HepG2 (cell line): Measurements from ENCODE around the gene FRMD4B. TPM values are rescaled to one million over a fixed set of nuclear protein-coding genes. Genes with fewer than 3 reads are reported as not detected.

Experiments
- ATAC-seq: fragments of 200-7000 bp; cut with Tn5 transposase; 3 replicates; pipeline ENCODE4 v1.9.1; 2020; ENCODE audit warnings: mild to moderate bottlenecking, moderate library complexity
- BruUV-seq: library from RNA; stranded (reverse); fragments of 400-500 nt; replicated peaks from 2 replicates; lab custom pipeline; 2021; lab: Mats Ljungman, UMichigan
- CTCF ChIA-PET: fragments of 300-600 bp; formaldehyde crosslinking; extraction: SDS; loops from one replicate; lab custom pipeline; 2021; ENCODE audit warnings: low total read pairs, inconsistent platforms, low intra/inter-chr PET ratio; lab: Yijun Ruan, JAX
- POLR2A ChIA-PET: fragments of 350-600 bp; sonication (Branson Sonifier 250); formaldehyde crosslinking; loops from one replicate; lab custom pipeline; 2020; ENCODE audit warnings: antibody characterized with exemption, inconsistent platforms; lab: Yijun Ruan, JAX
- DNase-seq: peaks from one replicate; pipeline ENCODE4 v3.0.0-alpha.2; 2015; ENCODE audit warnings: low spot score
- FAIRE-seq: peaks from 3 replicates; lab custom pipeline; 2011; peaks lifted over from hg19 to GRCh38; lab: Jason Lieb, UNC
- H2AFZ ChIP-seq: one replicate; pipeline ENCODE4 v1.6.1; 2011; ENCODE audit warnings: low read length, inconsistent platforms
- H3K27ac ChIP-seq: fragments of 300-600 bp; 3 replicates; pipeline ENCODE4 v1.8.0; 2011; ENCODE audit warnings: mixed run types, mild to moderate bottlenecking, mixed read lengths, low read length, inconsistent platforms; ENCODE audit not compliant: insufficient read depth; ENCODE audit errors: extremely low read length
- H3K27me3 ChIP-seq, 2 experiments: fragments of 200-600 bp in 1 of 2; 2 replicates in 1 of 2; 3 replicates in 1 of 2; pipeline versions ENCODE4 v1.6.0 to v1.8.0; 2011; ENCODE audit warnings: low read length in 2 of 2, mild to moderate bottlenecking in 2 of 2, moderate library complexity in 2 of 2, inconsistent platforms in 1 of 2; ENCODE audit not compliant: insufficient read depth in 2 of 2, control insufficient read depth in 1 of 2
- H3K36me3 ChIP-seq, 2 experiments: fragments of 200-600 bp in 1 of 2; replicated peaks in 1 of 2; 2 replicates in 1 of 2; 3 replicates in 1 of 2; pipeline versions ENCODE4 v1.5.1 to v1.8.0; 2011; ENCODE audit warnings: low read length in 2 of 2, inconsistent platforms in 1 of 2; ENCODE audit not compliant: insufficient read depth in 2 of 2, control insufficient read depth in 1 of 2
- H3K4me1 ChIP-seq: 2 replicates; pipeline ENCODE4 v1.5.1; 2012; ENCODE audit warnings: low read length, inconsistent platforms; ENCODE audit not compliant: insufficient read depth
- H3K4me2 ChIP-seq: 2 replicates; pipeline ENCODE4 v1.6.0; 2011; ENCODE audit warnings: low read depth, low read length, inconsistent platforms
- H3K4me3 ChIP-seq, 3 experiments: fragments of 200-600 bp in 1 of 3; sonication (generic), shearing (Covaris generic) in 1 of 3; replicated peaks in 1 of 3; 2 replicates each; pipeline ENCODE4 v1.5.1; 2011 to 2016; ENCODE audit warnings: low read length in 3 of 3, inconsistent platforms in 2 of 3, low read depth in 2 of 3, mild to moderate bottlenecking in 2 of 3, control low read depth in 1 of 3, mixed read lengths in 1 of 3; ENCODE audit not compliant: insufficient read depth in 1 of 3
- H3K79me2 ChIP-seq: one replicate; pipeline ENCODE4 v1.6.1; 2011; ENCODE audit warnings: low read length, inconsistent platforms; ENCODE audit not compliant: insufficient read depth
- H3K9ac ChIP-seq: 2 replicates; pipeline ENCODE4 v1.6.0; 2011; ENCODE audit warnings: mild to moderate bottlenecking, low read depth, low read length, inconsistent platforms; ENCODE audit not compliant: insufficient read depth
- H3K9me3 ChIP-seq: 2 replicates; pipeline ENCODE4 v1.5.1; 2012; ENCODE audit warnings: mild to moderate bottlenecking, low read length
- H4K20me1 ChIP-seq: 2 replicates; pipeline ENCODE4 v1.6.0; 2011; ENCODE audit warnings: inconsistent platforms, mild to moderate bottlenecking, low read length, moderate library complexity; ENCODE audit not compliant: insufficient read depth
- FOXJ3 ChIP-seq: sonication (generic); formaldehyde crosslinking; IDR thresholded peaks from 2 replicates; pipeline ENCODE4 v1.4.0; 2020; ENCODE audit warnings: missing genetic modification reagents, mild to moderate bottlenecking, borderline replicate concordance
- NFE2 ChIP-seq: sonication (generic); formaldehyde crosslinking; IDR thresholded peaks from 2 replicates; pipeline ENCODE4 v1.4.0; 2020; ENCODE audit warnings: missing genetic modification reagents
- NR2F1 ChIP-seq, 2 experiments: fragments of 450-650 bp in 1 of 2; formaldehyde crosslinking in 1 of 2; IDR thresholded peaks; 2 replicates each; pipeline versions ENCODE4 v1.5.0 to v1.6.1; 2016 to 2020; ENCODE audit warnings: mild to moderate bottlenecking in 1 of 2, missing compliant biosample characterization in 1 of 2, missing genetic modification reagents in 1 of 2, moderate library complexity in 1 of 2
- RARG ChIP-seq: sonication (generic); formaldehyde crosslinking; IDR thresholded peaks from 2 replicates; pipeline ENCODE4 v1.4.0; 2020; ENCODE audit warnings: low read depth, mild to moderate bottlenecking, missing genetic modification reagents
- SMC3 ChIP-seq: IDR thresholded peaks from 2 replicates; pipeline ENCODE4 v1.6.1; 2011; ENCODE audit warnings: low read length, improper control_type of control experiment
- SMYD3 ChIP-seq: sonication (generic); formaldehyde crosslinking; IDR thresholded peaks from 2 replicates; pipeline ENCODE4 v1.8.1; 2023; ENCODE audit warnings: mild to moderate bottlenecking, missing genetic modification reagents
- SRSF1 ChIP-seq: fragments of 200-400 bp; formaldehyde crosslinking; optimal IDR thresholded peaks from 2 replicates; pipeline ENCODE3; 2017; ENCODE audit warnings: mild to moderate bottlenecking, low read depth, low read length, moderate library complexity
- TEAD3 ChIP-seq: optimal IDR thresholded peaks from 2 replicates; pipeline ENCODE3; 2016; ENCODE audit warnings: borderline replicate concordance
- TMF1 ChIP-seq: sonication (generic); formaldehyde crosslinking; IDR thresholded peaks from 2 replicates; pipeline ENCODE4 v1.8.1; 2022; ENCODE audit warnings: low read depth, missing genetic modification reagents
- TOE1 ChIP-seq: sonication (generic); formaldehyde crosslinking; IDR thresholded peaks from 2 replicates; pipeline ENCODE4 v1.4.0; 2020; ENCODE audit warnings: mild to moderate bottlenecking, missing genetic modification reagents
- XRCC5 ChIP-seq: fragments of 200-400 bp; formaldehyde crosslinking; optimal IDR thresholded peaks from 2 replicates; pipeline ENCODE3; 2017; ENCODE audit warnings: mild to moderate bottlenecking, low read length
- ZNF136 ChIP-seq: sonication (generic); formaldehyde crosslinking; IDR thresholded peaks from 2 replicates; pipeline ENCODE4 v1.8.1; 2022; ENCODE audit warnings: low read depth, mild to moderate bottlenecking, moderate library complexity, missing genetic modification reagents
- ZNF329 ChIP-seq: sonication (generic); formaldehyde crosslinking; IDR thresholded peaks from 2 replicates; pipeline ENCODE4 v1.9.0; 2021; ENCODE audit warnings: low read depth, mild to moderate bottlenecking, missing genetic modification reagents
- ZNF343 ChIP-seq: sonication (generic); formaldehyde crosslinking; IDR thresholded peaks from 2 replicates; pipeline ENCODE4 v1.4.0; 2020; ENCODE audit warnings: mild to moderate bottlenecking, missing genetic modification reagents
- ZNF543 ChIP-seq: sonication (generic); formaldehyde crosslinking; IDR thresholded peaks from 2 replicates; pipeline ENCODE4 v1.4.0; 2020; ENCODE audit warnings: mild to moderate bottlenecking, missing genetic modification reagents
- ZNF567 ChIP-seq: sonication (generic); formaldehyde crosslinking; IDR thresholded peaks from 2 replicates; pipeline ENCODE4 v1.8.1; 2023; ENCODE audit warnings: mild to moderate bottlenecking, missing genetic modification reagents, borderline replicate concordance
- ZNF749 ChIP-seq: sonication (generic); formaldehyde crosslinking; IDR thresholded peaks from 2 replicates; pipeline ENCODE4 v1.8.0; 2022; ENCODE audit warnings: mild to moderate bottlenecking, missing genetic modification reagents, moderate library complexity, borderline replicate concordance
- ZNF816 ChIP-seq: sonication (generic); formaldehyde crosslinking; IDR thresholded peaks from 2 replicates; pipeline ENCODE4 v1.8.0; 2022; ENCODE audit warnings: missing genetic modification reagents, mild to moderate bottlenecking, borderline replicate concordance
- ZNF891 ChIP-seq: sonication (generic); formaldehyde crosslinking; IDR thresholded peaks from 2 replicates; pipeline ENCODE4 v1.5.0; 2020; ENCODE audit warnings: mild to moderate bottlenecking, missing genetic modification reagents
- in situ Hi-C: cut with HindIII; loops from 2 replicates; pipeline ENCODE4 v1.10.0; 2017; ENCODE audit warnings: low pct_unique_long_range_greater_than_20kb; ENCODE audit not compliant: extremely low pct_ligation_motif_present
- intact Hi-C: fragments of 100-400 bp; cut with micrococcal nuclease; formaldehyde crosslinking; loops from one replicate; pipeline ENCODE4 v1.10.0; 2022; ENCODE audit not compliant: unreplicated experiment
- polyA plus RNA-seq, 8 experiments: library from polyadenylated mRNA; depleted of rRNA in 3 of 8; stranded (reverse) in 7 of 8; unstranded in 1 of 8; fragments of >200 nt; fragmentation: Illumina TruSeq in 4 of 8; extraction: Trizol in 4 of 8; gene quantifications; 2 replicates each; pipeline versions ENCODE4 v1.2.1 to v1.2.3, GENCODE V29; 2011 to 2016; ENCODE audit warnings: low read depth in 4 of 8, missing spikeins in 1 of 8, mixed read lengths in 1 of 8; ENCODE audit not compliant: insufficient read depth in 1 of 8
- total RNA-seq, 5 experiments: library from RNA; depleted of rRNA; stranded (reverse); fragments of >200 nt; fragmentation: Illumina TruSeq; extraction: Trizol; gene quantifications; 2 replicates each; pipeline ENCODE4 v1.2.3, GENCODE V29; 2016; ENCODE audit warnings: low read depth in 1 of 5
- TF ChIP-seq, protein P1 (sequence below): sonication (generic); formaldehyde crosslinking; IDR thresholded peaks from 2 replicates; pipeline ENCODE4 v1.5.0; 2020; ENCODE audit warnings: missing genetic modification reagents

Gene FRMD4B
- total and polyA plus RNA-seq, 2 of the 13 experiments (the other 11 are each of a cell fraction or from before 2014, with no cell fraction given) = 3.0 to 3.3 TPM

DNA sequence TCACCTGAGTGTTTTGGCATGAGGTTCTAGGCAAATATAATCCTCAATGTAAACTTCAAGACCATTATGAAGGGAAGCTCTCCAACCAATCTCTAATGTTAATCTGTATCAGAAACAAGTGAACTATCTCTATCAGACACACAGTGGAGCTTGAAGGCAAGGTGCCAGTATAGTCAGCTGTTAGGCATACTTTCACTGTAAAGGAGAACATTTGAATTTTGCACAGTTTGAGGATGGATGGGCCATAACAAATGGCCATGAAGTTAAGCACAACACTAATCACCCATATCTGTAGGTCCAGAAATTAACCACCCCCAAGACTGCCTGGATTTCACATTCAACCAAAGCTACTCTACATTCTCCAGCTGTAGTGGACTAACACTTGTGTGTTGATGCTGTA lies 194.4 kb downstream of the FRMD4B start:
- no peak overlapping the region for H3K27ac ChIP-seq
- no peak overlapping the region for H2AFZ ChIP-seq
- intact Hi-C loops = no loop called here
- H3K9me3 ChIP-seq = no peaks in the 10 kb centered on the region
- no peak overlapping the region for H3K4me3 ChIP-seq
- CTCF ChIA-PET = no interaction called here
- in situ Hi-C loops = no loop called here
- ATAC-seq (no peak), DNase-seq (no peak), FAIRE-seq (no peak)
- TF ChIP-seq SRSF1 (no peak), RARG (CRISPR knock-in tag) (no peak), SMYD3 (CRISPR knock-in tag) (no peak), TOE1 (CRISPR knock-in tag) (no peak), XRCC5 (no peak), SMC3 (no peak), ZNF543 (CRISPR knock-in tag) (no peak), TEAD3 (CRISPR knock-in tag) (no peak), ZNF891 (CRISPR knock-in tag) (no peak), ZNF329 (CRISPR knock-in tag) (no peak), NR2F1 (CRISPR knock-in tag; IDR thresholded peaks at IDR 0.05) (no peak), ZNF567 (CRISPR knock-in tag) (no peak), ZNF343 (no peak), ZNF816 (no peak), TMF1 (CRISPR knock-in tag) (no peak), ZNF136 (no peak), ZNF749 (CRISPR knock-in tag) (no peak), FOXJ3 (CRISPR knock-in tag) (no peak), NFE2 (CRISPR knock-in tag) (no peak)
- TF ChIP-seq, protein P1, sequence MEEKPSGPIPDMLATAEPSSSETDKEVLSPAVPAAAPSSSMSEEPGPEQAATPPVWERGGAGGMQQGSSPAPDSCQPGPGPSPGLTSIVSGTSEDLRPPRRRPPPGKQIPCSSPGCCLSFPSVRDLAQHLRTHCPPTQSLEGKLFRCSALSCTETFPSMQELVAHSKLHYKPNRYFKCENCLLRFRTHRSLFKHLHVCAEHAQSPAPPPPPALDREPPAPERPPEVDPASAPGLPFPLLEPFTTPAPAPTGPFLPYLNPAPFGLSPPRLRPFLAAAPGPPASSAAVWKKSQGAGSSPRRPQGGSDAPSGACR (CRISPR knock-in tag) = no peak
- POLR2A ChIA-PET = no interaction called here
- no peak overlapping the region for H3K9ac ChIP-seq
- peaks cover 3 to 6% of the 10 kb centered on the region in 2 experiments; a peak in 3 of 5 replicates for H3K36me3 ChIP-seq
- no peaks in the 10 kb centered on the region for H4K20me1 ChIP-seq
- no TSS peak for BruUV-seq
- H3K4me2 ChIP-seq = no peak overlapping the region
- peaks cover 6% of the 10 kb centered on the region; the same call in 1 of the 2 replicates for H3K4me1 ChIP-seq
- no peaks in the 10 kb centered on the region for H3K27me3 ChIP-seq
- H3K79me2 ChIP-seq = no peaks in the 10 kb centered on the region
